H1 (cell line): ENCODE results near the gene KDM5A. TPM values are rescaled to one million over a fixed set of nuclear protein-coding genes. Genes with fewer than 3 reads are reported as not detected.

Experiments
- BCL11A ChIP-seq, 2 experiments: IDR thresholded peaks; one replicate each; pipeline ENCODE4 v1.6.1; 2011; ENCODE audit warnings: low read depth in 2 of 2, low read length in 2 of 2, mild to moderate bottlenecking in 2 of 2
- CHD2 ChIP-seq: IDR thresholded peaks from 2 replicates; pipeline ENCODE4 v1.6.1; 2012; ENCODE audit warnings: low read length, improper control_type of control experiment
- CHD7 ChIP-seq: fragments of 300-600 bp; sonication (generic); IDR thresholded peaks from 2 replicates; pipeline ENCODE4 v1.7.1; 2012; ENCODE audit warnings: low read length, moderate library complexity, mild to moderate bottlenecking, inconsistent platforms; ENCODE audit not compliant: insufficient replicate concordance
- HDAC2 ChIP-seq, 2 experiments: fragments of 300-600 bp in 1 of 2; sonication (generic) in 1 of 2; IDR thresholded peaks; 2 replicates each; pipeline ENCODE4 v1.6.1; 2011 to 2012; ENCODE audit warnings: low read depth in 2 of 2, low read length in 2 of 2, mild to moderate bottlenecking in 2 of 2, moderate library complexity in 2 of 2, borderline replicate concordance in 1 of 2, inconsistent platforms in 1 of 2
- HDAC6 ChIP-seq: IDR thresholded peaks from one replicate; pipeline ENCODE4 v1.7.1; 2012; ENCODE audit warnings: low read depth, mild to moderate bottlenecking, inconsistent platforms, low read length, moderate library complexity
- MAX ChIP-seq: IDR thresholded peaks from 2 replicates; pipeline ENCODE4 v1.6.1; 2012; ENCODE audit warnings: inconsistent platforms
- RBBP5 ChIP-seq: IDR thresholded peaks from 2 replicates; pipeline ENCODE4 v1.7.1; 2012; ENCODE audit warnings: low read depth, mild to moderate bottlenecking, inconsistent platforms, low read length, moderate library complexity, borderline replicate concordance
- SP4 ChIP-seq: IDR thresholded peaks from 2 replicates; pipeline ENCODE4 v1.6.1; 2012; ENCODE audit warnings: low read length, inconsistent platforms
- polyA plus RNA-seq, 7 experiments: library from polyadenylated mRNA; depleted of rRNA in 3 of 7; stranded (reverse) in 5 of 7; unstranded in 2 of 7; fragments of >200 nt in 5 of 7; fragments of 200-250 nt in 2 of 7; gene quantifications; 1 replicate in 5 of 7; 2 replicates in 1 of 7; 4 replicates in 1 of 7; pipeline versions ENCODE4 v1.2.1 to v1.2.3, GENCODE V29; 2011 to 2013; ENCODE audit warnings: missing spikeins in 2 of 7, mixed read lengths in 2 of 7
- total RNA-seq: library from RNA; stranded (reverse); fragmentation: NEBNext Ultra II Directional; extraction: Animal tissue kit (Norgen Biotek cat#: 25700); gene quantifications from 2 replicates; pipeline ENCODE4 v1.2.1, GENCODE V29; 2021

KDM5A gene
- total and polyA plus RNA-seq, 2 of the 8 experiments (the other 6 are each of a cell fraction or from before 2014, with no cell fraction given): 6.3 to 36.9 TPM

- TF ChIP-seq CHD7 (no peak), MAX (no peak), RBBP5 (no peak), BCL11A (IDR thresholded peaks at IDR 0.05; ENCODE audit: low read depth in 2 of 2, low read length in 2 of 2) (no peak), HDAC6 (no peak), SP4 (no peak), HDAC2 (IDR thresholded peaks at IDR 0.05; ENCODE audit: borderline replicate concordance in 1 of 2, low read depth in 2 of 2, low read length in 2 of 2) (no peak), CHD2 (no peak)
Observed at GRCh38 chr12:256958-257357, 132.2 kb downstream of the KDM5A start (continued).
